ENCODE results near the gene NR3C2. TPM values are rescaled to one million over a fixed set of nuclear protein-coding genes. Genes with fewer than 3 reads are reported as not detected.
A peak's percentile ranks its signal among the peaks of the same experiment; 100 is the strongest.

Gene NR3C2
- polyA plus RNA-seq, 6 donors from 2014 or later = 2.4 to 6.4 (median 3.9) TPM

DNA sequence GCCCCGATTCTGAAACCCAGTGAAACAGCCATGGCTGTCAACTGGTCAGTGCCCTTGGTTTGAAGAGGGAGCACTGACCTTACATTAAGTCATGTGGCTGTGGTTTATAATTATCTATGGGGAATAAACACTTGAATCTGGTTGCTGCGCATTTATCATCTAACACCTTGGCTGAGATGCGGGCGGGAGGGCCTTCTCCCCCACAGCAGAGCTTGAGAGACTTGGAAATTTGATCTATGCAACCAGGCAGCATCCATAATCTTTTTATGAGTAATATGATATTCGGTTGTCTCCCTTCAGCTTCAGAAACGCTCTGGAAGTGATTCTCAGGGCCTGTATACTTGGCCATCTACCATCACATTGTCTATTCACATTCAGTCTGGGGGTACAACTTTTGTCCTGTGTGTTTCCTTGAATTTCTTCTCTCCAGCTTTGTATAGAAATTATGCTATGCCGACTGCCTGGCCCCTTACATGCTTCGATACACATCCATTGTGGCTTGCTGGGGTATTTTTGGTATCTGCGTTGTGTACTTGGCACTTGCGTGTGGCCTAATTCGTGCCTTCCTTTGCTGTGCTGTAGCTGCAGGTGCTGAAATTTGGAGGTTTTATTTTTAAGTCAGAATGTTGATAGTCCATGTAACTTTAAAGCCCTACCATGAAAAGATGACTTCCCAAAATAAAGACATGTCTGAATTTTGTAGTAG, 388.8 kb downstream of the NR3C2 start:
- H3K36me3 Mint-ChIP-seq = no peaks in the 10 kb centered on the region
- H3K27ac Mint-ChIP-seq = no peak overlapping the region
- H3K4me1 Mint-ChIP-seq = peaks cover 23 to 28% (median 24%) of the 10 kb centered on the region in 3 donors
- no peak overlapping the region for H3K4me3 Mint-ChIP-seq
- no peak for DNase-seq
- ATAC-seq (ENCODE audit: low read depth in 2 of 2) = no peak
- peaks cover under 1 to 12% (median 7%) of the 10 kb centered on the region in 3 donors for H3K27me3 Mint-ChIP-seq
- H3K9me3 Mint-ChIP-seq = no peaks in the 10 kb centered on the region

DNA sequence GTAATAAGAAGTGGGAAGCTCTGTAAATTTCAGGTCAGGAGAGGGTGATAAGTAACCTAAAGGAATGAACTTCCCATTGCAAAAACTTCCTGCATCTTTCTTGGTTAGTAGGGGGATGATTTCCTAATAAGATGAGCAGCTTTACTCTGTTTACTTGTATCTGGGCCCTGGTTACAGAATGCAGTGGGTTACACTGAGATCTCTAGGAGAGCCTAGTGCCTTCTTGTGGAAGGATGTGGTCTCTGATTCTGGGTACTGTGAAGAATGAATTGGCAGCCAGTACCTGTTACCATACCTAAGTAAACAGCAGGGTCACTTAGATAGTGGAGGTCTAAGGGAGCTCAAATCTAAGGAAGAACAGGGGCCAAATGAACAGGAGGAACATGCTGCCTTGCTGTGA, 389.8 kb downstream of the NR3C2 start:
- Mint-ChIP-seq H3K4me1 (peaks cover 13 to 22% (median 15%) of the 10 kb centered on the region in 3 donors), H3K4me3 (no peak overlapping the region), H3K27ac (no peak overlapping the region), H3K27me3 (peaks cover 6 to 12% (median 7%) of the 10 kb centered on the region in 3 donors), H3K36me3 (no peaks in the 10 kb centered on the region), H3K9me3 (no peaks in the 10 kb centered on the region)
- DNase-seq (no peak), ATAC-seq (ENCODE audit: low read depth in 2 of 2) (no peak)

DNA sequence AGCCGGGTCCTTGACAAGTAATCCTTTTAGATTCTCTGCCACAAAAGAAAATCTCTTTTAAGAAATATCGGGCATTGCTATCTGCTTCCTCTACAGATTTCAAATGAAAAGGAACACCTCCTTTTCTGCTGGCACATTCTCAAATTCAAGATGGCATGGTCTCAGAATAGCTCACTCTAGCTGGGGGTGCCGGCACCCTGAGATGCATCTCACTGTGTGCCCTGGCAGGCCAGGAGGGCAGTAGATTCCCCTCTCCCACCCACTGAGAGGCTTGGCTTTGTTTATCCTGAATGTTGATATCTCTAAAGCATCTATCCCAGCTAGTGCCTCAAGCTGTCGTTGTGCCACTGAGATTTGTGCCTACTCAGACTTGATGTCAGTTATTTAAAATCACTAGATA, 390.8 kb downstream of the NR3C2 start:
- Mint-ChIP-seq H3K4me3 (no peak overlapping the region), H3K27ac (no peak overlapping the region), H3K4me1 (peaks cover 4 to 11% (median 5%) of the 10 kb centered on the region in 3 donors), H3K27me3 (peaks cover 6 to 12% (median 7%) of the 10 kb centered on the region in 3 donors), H3K36me3 (no peaks in the 10 kb centered on the region), H3K9me3 (no peaks in the 10 kb centered on the region)
- ATAC-seq (ENCODE audit: low read depth in 2 of 2) (no peak), DNase-seq (no peak)

DNA sequence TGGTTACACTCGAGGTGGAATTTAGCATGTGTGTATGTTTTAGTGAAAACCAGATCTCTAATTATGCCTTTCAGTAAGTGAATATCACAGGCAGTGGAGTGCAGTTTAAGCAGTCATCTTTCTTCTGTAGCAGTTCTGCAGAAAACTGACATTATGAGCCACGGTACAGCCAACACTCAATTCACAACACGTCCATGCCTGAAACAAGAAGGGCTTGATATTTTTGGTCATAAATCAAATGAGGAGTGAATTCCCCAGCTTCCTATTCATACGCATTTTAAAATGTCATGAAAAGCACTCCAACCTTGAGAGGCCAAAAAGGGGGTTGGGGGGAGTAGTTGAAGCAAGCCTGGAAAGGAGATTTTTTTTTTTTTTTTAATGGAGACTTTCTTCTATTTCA, 393.6 kb downstream of the NR3C2 start:
- Mint-ChIP-seq H3K36me3 (no peaks in the 10 kb centered on the region), H3K9me3 (no peaks in the 10 kb centered on the region), H3K27ac (peak overlapping the region in 1 of 6 donors; percentile 40), H3K27me3 (peaks cover 6 to 12% (median 7%) of the 10 kb centered on the region in 3 donors), H3K4me3 (no peak overlapping the region), H3K4me1 (peaks cover 11 to 15% (median 13%) of the 10 kb centered on the region in 3 donors)
- ATAC-seq (ENCODE audit: low read depth in 2 of 2) (no peak), DNase-seq (no peak)

DNA sequence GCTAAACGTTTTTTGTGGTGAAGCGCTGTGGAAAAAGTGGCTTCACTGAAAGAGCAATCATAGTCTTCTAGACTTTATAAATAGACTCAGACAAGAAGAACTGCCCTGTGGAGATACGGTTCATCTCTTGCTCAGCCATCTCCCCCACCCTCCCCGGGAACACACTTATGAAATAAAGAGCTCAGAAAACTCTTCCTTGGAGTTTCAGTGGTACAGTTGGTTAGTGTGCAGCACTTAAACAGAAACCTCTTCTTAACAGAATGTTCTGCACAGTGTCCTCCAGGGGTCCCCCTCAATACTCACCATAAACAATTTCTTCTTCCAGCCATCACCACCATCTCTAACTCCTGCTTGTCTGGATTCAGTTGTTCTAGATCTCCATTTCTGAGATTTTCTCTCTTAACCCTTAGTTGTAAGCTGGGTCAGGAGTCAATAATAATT, 397.3 kb downstream of the NR3C2 start:
- peak overlapping the region in 1 of 6 donors; percentile 57 for H3K27ac Mint-ChIP-seq

DNA sequence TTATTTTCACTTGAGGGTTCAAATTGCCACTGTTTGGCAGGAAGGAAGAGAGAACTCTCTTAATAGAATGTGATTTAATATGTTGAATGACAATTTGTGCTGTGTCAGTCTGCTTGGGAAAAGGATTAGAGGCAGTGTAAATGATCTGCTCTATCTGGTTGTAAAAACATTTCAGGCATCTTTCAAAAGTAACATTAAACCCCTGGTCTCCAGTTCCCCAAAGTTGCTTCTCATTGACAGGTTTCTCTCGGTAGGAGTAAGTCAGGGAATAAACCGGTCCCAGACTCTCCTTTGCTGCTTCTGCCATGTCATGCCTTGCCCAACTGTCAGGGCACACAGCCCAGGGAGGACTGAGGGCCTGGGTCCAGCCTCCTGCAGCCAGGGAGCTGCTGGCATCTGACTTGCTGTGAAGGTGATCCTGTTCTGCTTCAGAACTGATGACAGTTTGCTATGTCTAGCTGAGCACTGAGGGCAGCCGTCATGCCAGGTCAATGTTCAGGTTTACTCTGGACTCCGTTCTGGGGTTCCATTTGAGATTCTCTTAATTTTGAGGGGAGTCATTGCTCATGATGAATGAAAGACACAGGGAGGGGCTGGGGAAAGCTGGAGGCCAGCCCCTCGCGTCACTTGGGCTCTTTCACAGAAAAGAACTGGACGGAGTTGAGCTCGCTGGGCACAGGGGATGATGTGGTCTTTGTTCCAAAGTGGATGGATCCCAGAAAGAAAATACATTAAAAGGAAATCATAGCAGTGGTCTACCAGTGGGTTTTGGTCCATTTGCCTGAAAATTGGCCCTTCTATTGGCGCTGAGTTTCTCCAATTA, 397.9 kb downstream of the NR3C2 start:
- Mint-ChIP-seq H3K9me3 (no peaks in the 10 kb centered on the region), H3K4me3 (peak overlapping the region in 5 of 8 donors; percentile 13 to 46 (median 31)), H3K36me3 (no peaks in the 10 kb centered on the region), H3K27ac (no peak overlapping the region), H3K27me3 (peaks cover 0 to 6% (median 0%) of the 10 kb centered on the region in 3 donors), H3K4me1 (peaks cover 9 to 13% (median 13%) of the 10 kb centered on the region in 3 donors)
- DNase-seq (no peak), ATAC-seq (ENCODE audit: low read depth in 2 of 2) (no peak)

More for the DNA sequence above, 397.3 kb downstream of the NR3C2 start:
- DNase-seq (no peak), ATAC-seq (ENCODE audit: low read depth in 2 of 2) (peak in 1 of 2 donors; percentile 18)
- Mint-ChIP-seq H3K27me3 (peaks cover 0 to 6% (median 0%) of the 10 kb centered on the region in 3 donors), H3K4me1 (peaks cover 9 to 13% (median 13%) of the 10 kb centered on the region in 3 donors), H3K4me3 (peak overlapping the region in 4 of 8 donors; percentile 22 to 66 (median 50)), H3K36me3 (no peaks in the 10 kb centered on the region), H3K9me3 (no peaks in the 10 kb centered on the region)

DNA sequence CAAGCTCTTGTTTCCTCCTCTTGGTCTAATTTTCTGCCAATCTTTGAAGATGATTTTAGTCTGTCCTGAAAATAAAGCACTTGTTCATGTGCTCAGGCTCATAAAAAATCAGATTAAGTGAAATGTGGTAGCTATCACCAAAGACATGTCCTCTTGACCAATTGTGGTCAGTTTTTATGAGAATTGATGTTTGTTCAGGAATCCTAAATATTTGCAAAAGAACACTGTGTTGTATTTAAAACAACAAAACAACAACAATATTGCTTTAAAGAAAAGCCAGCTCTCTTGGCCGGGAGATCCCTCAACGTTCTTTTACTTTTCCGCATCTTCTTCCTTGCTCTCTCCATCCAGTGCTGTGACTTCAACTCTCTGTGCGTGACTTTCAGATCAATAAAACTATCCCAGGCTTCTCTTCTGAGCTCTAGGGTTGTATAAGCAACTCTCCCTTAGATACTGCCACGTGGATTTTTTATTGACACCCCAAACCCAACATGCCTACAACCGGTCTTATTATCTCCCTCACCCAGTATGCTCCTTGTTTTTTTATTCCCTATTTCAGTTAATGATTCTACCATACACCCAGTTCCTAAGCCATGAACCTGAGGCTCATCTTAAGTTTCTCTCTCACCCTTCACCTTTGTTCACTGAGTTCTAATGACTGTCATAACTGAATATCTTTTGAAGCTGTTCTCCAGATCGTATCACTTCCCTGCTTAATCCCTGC, 400.4 kb downstream of the NR3C2 start:
- Mint-ChIP-seq H3K9me3 (peaks cover 0 to under 1% (median 0%) of the 10 kb centered on the region in 7 donors), H3K36me3 (no peaks in the 10 kb centered on the region), H3K4me3 (no peak overlapping the region), H3K4me1 (peaks cover 9 to 13% (median 13%) of the 10 kb centered on the region in 3 donors), H3K27me3 (peaks cover 0 to 3% (median 0%) of the 10 kb centered on the region in 3 donors), H3K27ac (no peak overlapping the region)
- ATAC-seq (ENCODE audit: low read depth in 2 of 2) = no peak
- DNase-seq = no peak

DNA sequence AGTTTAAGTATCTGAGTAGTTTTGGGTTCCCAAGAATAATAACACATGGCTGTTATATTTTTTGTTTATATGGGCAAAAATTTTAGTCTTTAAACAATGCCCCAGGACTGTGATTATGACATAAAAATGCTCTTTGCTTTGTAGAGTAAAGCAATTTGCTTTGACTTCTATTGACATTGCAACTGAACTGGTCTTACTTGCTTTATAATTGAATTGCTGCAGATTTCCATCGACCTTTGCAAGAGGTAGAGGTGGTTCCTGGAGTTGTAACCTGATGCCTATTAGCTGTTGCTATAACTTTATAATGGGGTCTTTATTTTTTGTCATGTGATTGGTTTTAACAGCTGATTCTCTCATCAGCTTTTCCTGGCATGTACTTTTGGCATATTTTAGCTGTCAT, 407.4 kb downstream of the NR3C2 start:
- H3K9me3 Mint-ChIP-seq = peaks cover 0 to 7% (median 0%) of the 10 kb centered on the region in 7 donors

DNA sequence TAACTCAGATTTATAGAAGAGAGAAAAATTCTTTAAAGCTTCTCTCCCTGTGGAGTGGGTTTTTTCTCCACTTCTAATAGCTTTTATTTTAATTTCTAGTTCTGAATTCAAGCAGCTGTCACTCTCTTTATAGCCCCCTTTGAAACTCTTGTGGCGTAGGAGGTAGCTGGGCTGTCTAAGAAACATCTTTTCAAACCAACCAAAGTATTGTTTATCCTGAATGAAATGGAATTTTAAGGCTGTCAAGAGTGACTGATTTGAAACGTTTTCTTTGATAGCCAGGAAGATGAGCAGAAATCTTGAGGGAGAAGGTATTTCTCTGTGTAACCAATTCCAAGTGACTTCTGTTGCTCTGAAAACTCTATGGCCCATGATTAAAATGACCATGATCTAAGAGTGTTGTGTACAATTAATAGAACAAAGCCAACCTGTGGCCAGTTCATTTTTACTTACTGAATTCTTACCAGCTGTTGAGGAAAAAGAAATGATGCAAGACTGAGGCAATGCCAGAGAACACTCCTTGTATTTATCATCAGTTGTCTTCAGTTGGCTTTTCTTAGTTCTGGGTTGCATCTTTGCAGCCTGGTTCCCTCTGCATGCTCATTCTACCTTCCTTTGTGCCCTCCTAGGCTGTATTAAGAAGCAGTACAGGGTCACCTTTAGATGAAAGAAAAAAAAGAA, 411.9 kb downstream of the NR3C2 start:
- H3K36me3 Mint-ChIP-seq = peaks cover 0 to 13% of the 10 kb centered on the region in 2 donors
- no peak for DNase-seq
- no peaks in the 10 kb centered on the region for H3K27me3 Mint-ChIP-seq
- peaks cover 0 to 19% (median 8%) of the 10 kb centered on the region in 7 donors for H3K9me3 Mint-ChIP-seq
- no peaks in the 10 kb centered on the region for H3K4me1 Mint-ChIP-seq
- no peak for ATAC-seq (ENCODE audit: low read depth in 2 of 2)
- H3K27ac Mint-ChIP-seq = no peak overlapping the region
- no peak overlapping the region for H3K4me3 Mint-ChIP-seq

More for the DNA sequence above, 407.4 kb downstream of the NR3C2 start:
- DNase-seq (no peak), ATAC-seq (ENCODE audit: low read depth in 2 of 2) (no peak)
- peaks cover 0 to 3% (median 0%) of the 10 kb centered on the region in 3 donors for H3K27me3 Mint-ChIP-seq
- no peak overlapping the region for H3K27ac Mint-ChIP-seq
- H3K4me1 Mint-ChIP-seq = no peaks in the 10 kb centered on the region
- no peaks in the 10 kb centered on the region for H3K36me3 Mint-ChIP-seq
- no peak overlapping the region for H3K4me3 Mint-ChIP-seq

DNA sequence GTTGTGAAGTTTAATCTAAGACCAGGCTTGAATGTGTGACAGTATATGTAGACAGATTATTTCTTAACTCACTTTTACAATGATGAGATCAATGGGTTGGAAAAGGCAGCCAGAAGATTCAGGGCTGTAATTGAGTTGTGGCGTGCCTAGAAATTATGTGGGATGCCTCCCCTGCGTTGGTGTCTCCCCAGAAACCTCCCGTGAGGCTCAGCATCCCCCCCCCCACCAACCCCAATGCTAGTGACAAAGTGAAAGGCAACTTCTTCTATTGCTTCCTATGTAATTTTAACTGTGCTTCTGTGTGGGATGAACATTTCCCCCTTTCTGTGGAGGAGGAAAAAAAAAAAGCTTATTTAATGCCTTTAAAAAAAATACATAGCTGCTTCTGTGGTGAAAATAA, 412.4 kb downstream of the NR3C2 start:
- no peak for ATAC-seq (ENCODE audit: low read depth in 2 of 2)
- no peaks in the 10 kb centered on the region for H3K4me1 Mint-ChIP-seq
- H3K9me3 Mint-ChIP-seq = peaks cover 0 to 19% (median 8%) of the 10 kb centered on the region in 7 donors
- no peaks in the 10 kb centered on the region for H3K27me3 Mint-ChIP-seq
- no peak overlapping the region for H3K4me3 Mint-ChIP-seq
- no peak for DNase-seq
- peaks cover 0 to 13% of the 10 kb centered on the region in 2 donors for H3K36me3 Mint-ChIP-seq
- no peak overlapping the region for H3K27ac Mint-ChIP-seq
